ENCODE data around the gene ADAMTS12.
"Not testable (repeated sequence)": the region's sequence is repeated elsewhere in the genome, so short reads cannot be mapped to it uniquely, and the experiment has no call there.

ADAMTS12 gene

DNA sequence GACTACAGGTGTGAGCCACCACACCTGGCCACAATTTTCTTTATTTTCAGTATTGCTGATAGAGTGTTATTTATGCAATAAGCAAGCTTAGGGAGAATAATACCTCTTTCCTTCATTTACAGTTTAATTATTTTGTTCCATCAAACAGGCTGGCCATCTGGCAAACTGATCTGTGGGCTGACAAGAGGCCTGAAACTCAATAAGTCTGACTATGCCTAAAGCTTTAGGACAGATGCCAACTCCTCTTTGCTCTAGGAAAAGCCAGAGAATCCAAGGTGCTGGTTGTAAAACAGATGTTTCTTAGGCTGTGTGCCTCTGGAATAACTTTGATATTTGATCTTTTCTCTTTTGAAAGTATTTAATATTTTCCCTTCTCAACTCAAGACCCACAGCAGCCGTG is 352.6 kb downstream of the ADAMTS12 start:
- in situ Hi-C loops (cut with HindIII; ENCODE audit: low pct_unique_long_range_greater_than_20kb, low sequenced_read_pairs): no loop called here
- DNase-seq (ENCODE audit: low read depth in 1 of 2, low spot score in 1 of 2): no peak
- no peak for TF ChIP-seq JUND (IDR thresholded peaks at IDR 0.05; ENCODE audit: low read depth)

DNA sequence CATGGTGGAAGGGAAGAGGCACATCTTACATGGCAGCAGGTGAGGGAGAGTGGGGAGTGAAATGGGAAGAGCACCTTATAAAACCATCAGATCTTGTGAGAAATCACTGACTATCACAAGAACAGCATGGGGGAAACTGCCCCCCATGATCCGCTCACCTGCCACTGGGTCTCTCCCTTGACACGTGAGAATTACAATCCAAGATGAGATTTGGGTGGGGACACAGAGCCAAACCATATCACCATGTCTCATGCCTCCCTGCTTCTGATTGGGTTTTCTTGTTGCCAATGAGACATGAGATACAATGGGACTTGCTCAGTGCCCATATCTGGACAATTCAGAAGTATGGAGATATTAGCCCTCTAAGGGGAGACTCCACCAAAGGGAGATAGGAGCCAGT is 353.6 kb downstream of the ADAMTS12 start:
- in situ Hi-C loops (cut with HindIII; ENCODE audit: low pct_unique_long_range_greater_than_20kb, low sequenced_read_pairs): no loop called here
- no peak for TF ChIP-seq JUND (IDR thresholded peaks at IDR 0.05; ENCODE audit: low read depth)
- no peak for DNase-seq (ENCODE audit: low read depth in 1 of 2, low spot score in 1 of 2)

DNA sequence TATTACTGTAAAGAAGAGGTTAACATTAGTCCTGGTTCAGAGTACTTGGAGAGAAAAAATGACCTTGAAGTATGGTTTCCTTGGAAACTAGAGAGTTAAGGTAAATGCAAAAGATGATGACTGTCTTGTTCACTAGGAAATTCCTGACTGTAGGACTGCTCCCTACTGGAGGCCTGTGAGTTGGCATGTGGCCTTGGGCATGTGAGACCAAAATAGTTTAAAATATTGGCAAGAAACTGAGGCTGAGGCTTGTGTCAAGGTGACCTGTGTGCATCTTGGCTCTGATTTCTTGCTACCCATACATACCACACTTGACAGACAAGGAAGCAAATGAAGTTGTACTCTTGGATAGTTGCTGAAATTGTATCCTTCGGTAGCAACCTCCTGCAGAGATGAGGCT is 354.6 kb downstream of the ADAMTS12 start:
- TF ChIP-seq JUND (IDR thresholded peaks at IDR 0.05; ENCODE audit: low read depth): no peak
- DNase-seq (ENCODE audit: low read depth in 1 of 2, low spot score in 1 of 2): peak in 1 of 2 experiments; percentile 61
- in situ Hi-C loops (cut with HindIII; ENCODE audit: low pct_unique_long_range_greater_than_20kb, low sequenced_read_pairs): no loop called here

DNA sequence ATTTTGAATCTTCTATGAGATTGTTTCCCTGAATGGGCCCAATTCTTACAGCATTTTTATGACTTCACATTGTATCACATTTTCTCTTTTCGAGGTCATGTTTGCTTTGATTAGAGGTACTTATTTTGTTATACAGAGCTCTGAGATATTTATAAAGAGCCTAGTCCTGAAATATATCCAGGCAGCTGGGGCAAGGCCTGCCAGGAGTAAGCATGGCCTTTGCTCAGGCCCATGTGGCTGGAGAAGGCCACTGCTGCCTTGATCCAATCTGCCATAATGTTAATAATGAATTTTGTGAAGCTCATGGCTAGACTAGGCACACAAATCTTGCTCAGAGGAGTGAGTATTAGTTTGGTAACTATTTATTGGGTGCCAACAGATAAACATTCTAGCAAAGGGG is 355.0 kb downstream of the ADAMTS12 start:
- in situ Hi-C loops (cut with HindIII; ENCODE audit: low pct_unique_long_range_greater_than_20kb, low sequenced_read_pairs): no loop called here
- no peak for TF ChIP-seq JUND (IDR thresholded peaks at IDR 0.05; ENCODE audit: low read depth)
- DNase-seq (ENCODE audit: low read depth in 1 of 2, low spot score in 1 of 2): no peak

DNA sequence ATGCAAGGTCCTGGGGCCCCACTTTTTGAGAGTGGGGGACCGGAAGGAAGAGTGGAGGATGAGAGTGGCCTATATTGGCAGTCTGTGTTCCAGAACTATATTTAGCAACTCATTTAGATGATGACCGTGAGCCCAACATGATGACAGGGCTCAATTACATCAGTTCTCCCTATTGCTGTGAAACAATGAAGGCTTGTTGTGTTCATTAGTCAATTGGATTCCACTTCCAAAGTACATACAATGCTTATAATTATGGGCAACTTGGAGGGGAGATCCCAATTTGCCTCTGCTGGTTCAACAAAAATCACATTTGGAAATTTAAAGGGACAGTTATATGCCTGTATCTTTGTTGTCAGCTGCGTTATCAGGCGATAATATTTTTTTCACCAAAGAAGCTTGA is 360.0 kb downstream of the ADAMTS12 start:
- no peak for TF ChIP-seq JUND (IDR thresholded peaks at IDR 0.05; ENCODE audit: low read depth)
- in situ Hi-C loops (cut with HindIII; ENCODE audit: low pct_unique_long_range_greater_than_20kb, low sequenced_read_pairs): no loop called here
- no peak for DNase-seq (ENCODE audit: low read depth in 1 of 2, low spot score in 1 of 2)

DNA sequence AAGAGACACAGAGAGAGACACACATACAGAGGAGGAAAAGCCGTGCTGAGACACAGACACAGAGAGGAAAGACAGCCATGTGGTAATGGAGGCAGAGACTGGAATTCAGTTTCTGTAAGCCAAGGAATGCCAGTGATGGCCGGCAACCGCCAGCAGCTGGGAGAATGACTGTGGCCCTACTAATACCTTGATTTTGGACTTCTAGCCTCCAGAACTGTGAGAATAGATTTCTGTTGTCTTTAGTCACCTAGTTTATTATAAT is 360.8 kb downstream of the ADAMTS12 start:
- in situ Hi-C loops (cut with HindIII; ENCODE audit: low pct_unique_long_range_greater_than_20kb, low sequenced_read_pairs): no loop called here
- no peak for DNase-seq (ENCODE audit: low read depth in 1 of 2, low spot score in 1 of 2)
- TF ChIP-seq JUND (IDR thresholded peaks at IDR 0.05; ENCODE audit: low read depth): no peak

DNA sequence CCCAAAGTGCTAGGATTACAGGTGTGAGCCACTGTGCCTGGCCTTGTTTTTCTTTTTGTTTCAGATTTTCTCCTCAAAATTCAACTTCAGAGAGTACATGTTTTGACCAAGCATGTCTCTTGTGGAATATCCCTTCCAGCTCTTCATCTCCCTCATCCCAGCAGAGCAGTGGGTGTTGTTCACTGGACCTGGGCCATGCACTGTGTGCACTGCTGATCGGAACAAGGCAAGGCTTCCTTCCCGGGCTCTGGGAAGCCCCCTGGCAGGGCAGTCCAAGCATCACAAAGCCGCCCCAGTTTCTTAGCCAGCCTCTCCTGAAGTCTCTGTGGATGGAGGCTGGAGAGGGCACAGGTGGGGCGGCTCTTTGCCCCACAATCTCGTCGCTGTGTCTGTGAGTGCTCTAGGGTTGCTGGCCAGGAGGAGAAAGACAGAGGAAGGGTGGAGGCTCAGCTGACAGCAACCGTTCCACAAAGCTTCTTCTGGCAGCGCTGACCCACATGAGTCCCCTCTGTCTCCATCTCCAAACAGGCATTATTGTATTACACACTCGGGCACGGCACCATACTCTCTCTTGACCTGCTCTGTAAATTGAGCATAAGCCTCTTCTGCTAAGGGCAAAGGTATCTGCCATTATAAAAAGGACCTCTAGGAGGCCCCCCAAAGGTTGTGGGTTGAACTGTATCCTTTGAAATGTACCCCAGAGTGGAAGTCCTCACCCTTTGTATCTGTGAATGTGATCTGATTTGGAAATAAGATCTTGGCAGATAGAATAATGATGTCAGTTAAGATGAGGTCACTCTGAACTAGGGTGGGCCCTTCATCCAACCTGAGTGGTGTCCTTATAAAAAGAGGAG is 361.4 kb downstream of the ADAMTS12 start:
- no peak for DNase-seq (ENCODE audit: low read depth in 1 of 2, low spot score in 1 of 2)
- in situ Hi-C loops (cut with HindIII; ENCODE audit: low pct_unique_long_range_greater_than_20kb, low sequenced_read_pairs): no loop called here
- TF ChIP-seq JUND (IDR thresholded peaks at IDR 0.05; ENCODE audit: low read depth): no peak

DNA sequence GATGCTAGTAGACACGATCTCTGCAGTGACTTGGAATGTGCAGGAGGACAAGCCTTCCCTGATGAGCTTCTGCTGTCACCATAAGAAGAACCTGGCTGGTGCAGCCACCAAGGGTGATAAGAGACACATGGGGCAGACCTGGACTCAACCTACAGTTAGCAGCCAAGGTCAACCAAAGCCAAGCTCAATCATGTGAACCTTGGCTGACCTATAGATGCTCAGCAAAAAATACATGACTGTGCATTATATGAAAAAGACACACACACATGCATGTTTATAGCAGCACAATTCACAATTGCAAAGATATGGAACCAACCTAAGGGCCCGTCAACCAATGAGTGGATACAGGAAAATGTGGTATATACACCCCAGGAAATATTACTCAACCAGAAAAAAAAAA is 364.1 kb downstream of the ADAMTS12 start:
- no peak for TF ChIP-seq JUND (IDR thresholded peaks at IDR 0.05; ENCODE audit: low read depth)
- in situ Hi-C loops (cut with HindIII; ENCODE audit: low pct_unique_long_range_greater_than_20kb, low sequenced_read_pairs): no loop called here

DNA sequence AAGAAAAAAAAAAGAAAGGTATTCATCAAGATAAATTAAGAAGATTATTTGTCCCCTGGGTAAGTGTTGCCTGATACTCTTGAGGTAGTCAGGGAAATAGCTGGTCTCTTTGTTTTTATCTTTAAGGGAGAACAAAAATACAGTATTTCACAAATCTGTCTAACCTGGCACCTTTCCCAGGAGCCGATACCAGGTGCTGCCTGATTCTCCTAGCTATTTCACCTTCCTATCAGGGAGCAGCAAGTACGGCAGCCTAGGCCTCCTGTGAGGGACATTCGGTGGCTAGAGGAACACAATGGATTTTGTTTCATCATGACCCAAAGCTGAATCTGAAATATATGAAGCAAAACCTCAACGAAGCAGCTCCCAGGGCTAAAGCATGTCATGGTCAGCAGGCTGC is 365.0 kb downstream of the ADAMTS12 start:
- in situ Hi-C loops (cut with HindIII; ENCODE audit: low pct_unique_long_range_greater_than_20kb, low sequenced_read_pairs): no loop called here
- TF ChIP-seq JUND (IDR thresholded peaks at IDR 0.05; ENCODE audit: low read depth): no peak
- DNase-seq (ENCODE audit: low read depth in 1 of 2, low spot score in 1 of 2): no peak

More for the DNA sequence above, 364.1 kb downstream of the ADAMTS12 start:
- no peak for DNase-seq (ENCODE audit: low read depth in 1 of 2, low spot score in 1 of 2)

DNA sequence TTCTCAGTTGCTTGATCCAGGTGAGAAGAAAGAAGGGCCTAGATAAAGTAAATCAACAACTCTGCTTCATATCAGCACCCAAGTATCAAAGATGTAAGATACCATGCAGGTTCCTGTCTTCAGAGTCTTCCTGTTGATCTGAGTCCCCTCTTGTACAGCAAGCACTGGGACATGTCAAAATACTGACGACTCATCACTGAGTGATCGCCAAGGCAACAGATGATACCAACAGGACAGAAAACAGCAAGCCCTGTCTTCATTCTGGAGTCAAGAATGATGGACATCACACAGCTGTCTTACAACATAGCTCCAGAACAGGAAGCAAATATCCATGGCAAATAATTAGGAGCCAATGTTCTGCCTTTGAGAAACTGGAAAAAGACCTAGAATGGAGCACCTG is 367.3 kb downstream of the ADAMTS12 start:
- DNase-seq (ENCODE audit: low read depth in 1 of 2, low spot score in 1 of 2): no peak
- in situ Hi-C loops (cut with HindIII; ENCODE audit: low pct_unique_long_range_greater_than_20kb, low sequenced_read_pairs): no loop called here
- no peak for TF ChIP-seq JUND (IDR thresholded peaks at IDR 0.05; ENCODE audit: low read depth)

DNA sequence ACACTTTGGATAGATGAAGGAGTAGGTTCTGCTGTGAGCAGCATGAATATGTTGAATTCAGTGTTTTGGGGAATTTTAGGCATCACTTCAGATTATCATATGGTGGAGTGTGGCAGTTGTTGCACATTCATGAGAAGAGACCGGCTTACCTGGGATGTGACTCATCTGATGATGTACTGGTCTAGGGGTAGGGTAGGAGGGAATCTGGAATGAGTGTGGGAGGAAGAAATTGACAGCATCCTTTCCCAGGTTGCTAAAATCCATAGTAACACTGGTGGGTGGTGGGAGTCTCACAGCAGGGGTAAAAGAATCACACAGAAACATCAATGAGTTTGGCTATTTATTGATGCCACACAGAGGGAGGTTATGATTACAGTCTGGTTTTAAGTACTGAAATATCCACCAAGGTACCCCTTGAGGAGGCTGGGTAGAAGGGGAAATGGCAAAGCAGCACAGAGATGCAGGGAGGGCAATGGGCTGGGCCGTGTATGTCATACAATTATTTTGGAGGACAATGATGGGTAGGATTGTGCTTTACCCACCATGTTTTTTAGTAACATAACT is 368.5 kb downstream of the ADAMTS12 start:
- TF ChIP-seq JUND (IDR thresholded peaks at IDR 0.05; ENCODE audit: low read depth): no peak
- DNase-seq (ENCODE audit: low read depth in 1 of 2, low spot score in 1 of 2): no peak
- in situ Hi-C loops (cut with HindIII; ENCODE audit: low pct_unique_long_range_greater_than_20kb, low sequenced_read_pairs): no loop called here

DNA sequence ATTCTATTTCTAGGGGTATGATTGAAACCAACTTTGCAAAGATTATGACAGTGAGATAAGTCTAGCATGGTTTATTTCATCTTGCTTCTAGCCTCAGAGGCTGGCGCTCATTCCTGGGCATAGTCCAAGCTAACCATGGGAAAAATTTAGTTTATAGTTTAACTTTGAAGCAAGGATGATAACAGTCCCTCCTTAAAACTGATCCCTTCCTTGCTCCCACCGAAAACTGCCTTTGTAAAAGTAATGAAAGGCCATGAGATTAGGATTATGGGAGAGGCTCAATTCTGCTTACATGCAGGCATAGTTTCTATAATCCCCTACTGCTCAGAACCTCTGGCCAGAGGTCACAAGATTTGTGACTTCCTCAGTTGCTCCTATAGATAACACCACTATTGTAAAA is 375.4 kb downstream of the ADAMTS12 start:
- in situ Hi-C loops (cut with HindIII; ENCODE audit: low pct_unique_long_range_greater_than_20kb, low sequenced_read_pairs): no loop called here
- TF ChIP-seq JUND (IDR thresholded peaks at IDR 0.05; ENCODE audit: low read depth): no peak
- no peak for DNase-seq (ENCODE audit: low read depth in 1 of 2, low spot score in 1 of 2)

DNA sequence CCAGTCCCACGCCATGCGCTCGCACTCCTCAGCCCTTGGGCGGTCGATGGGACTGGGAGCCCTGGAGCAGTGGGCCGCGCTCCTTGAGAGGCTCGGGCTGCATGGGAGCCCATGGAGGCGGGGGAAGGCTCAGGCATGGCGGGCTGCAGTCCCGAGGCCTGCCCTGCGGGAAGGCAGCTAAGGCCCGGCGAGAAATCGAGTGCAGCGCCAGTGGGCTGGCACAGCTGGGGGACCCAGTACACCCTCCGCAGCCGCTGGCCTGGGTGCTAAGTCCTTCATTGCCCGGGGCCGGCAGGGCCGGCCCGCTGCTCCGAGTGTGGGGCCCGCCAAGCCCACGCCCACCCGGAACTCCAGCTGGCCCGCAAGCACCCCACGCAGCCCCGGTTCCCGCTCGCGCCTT is 376.4 kb downstream of the ADAMTS12 start:
- not testable (repeated sequence) for DNase-seq (ENCODE audit: low read depth in 1 of 2, low spot score in 1 of 2)

More for the DNA sequence above, 376.4 kb downstream of the ADAMTS12 start:
- in situ Hi-C loops (cut with HindIII; ENCODE audit: low pct_unique_long_range_greater_than_20kb, low sequenced_read_pairs): not testable (repeated sequence)

All from T47D (cell line).